Measurements from ENCODE around the gene PPM1B. TPM values are rescaled to one million over a fixed set of nuclear protein-coding genes. Genes with fewer than 3 reads are reported as not detected.

Gene PPM1B
- total and polyA plus RNA-seq, 2 of the 13 experiments (the other 11 are each of a cell fraction or from before 2014, with no cell fraction given), result 24.4 to 25.0 TPM

DNA sequence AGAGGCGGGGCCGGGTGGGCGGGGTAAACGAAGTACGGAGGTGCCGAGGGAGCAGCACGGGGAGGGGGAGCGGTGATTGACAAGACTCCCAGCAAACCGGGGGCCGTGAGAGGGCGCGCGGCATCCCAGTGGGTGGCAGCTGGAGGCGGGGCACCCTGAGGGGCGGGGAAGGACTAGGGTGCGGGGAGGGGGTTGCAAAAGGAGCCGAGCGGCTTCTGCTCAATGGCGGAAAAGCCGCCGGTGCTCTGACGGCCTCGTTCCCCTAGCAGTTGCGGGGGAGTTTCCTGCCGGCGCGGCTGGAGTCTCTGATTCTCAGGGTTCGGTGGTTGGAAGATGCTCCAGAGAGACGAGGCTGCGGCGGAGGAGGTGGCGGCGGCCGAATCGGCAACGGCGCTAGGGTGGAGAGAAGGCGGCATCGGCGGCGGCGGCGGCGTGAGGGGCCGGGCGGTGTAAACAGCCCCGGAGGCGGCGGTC, at the start of gene PPM1B (continued):
- TF ChIP-seq MBNL3 (CRISPR knock-in tag; conservative IDR thresholded peaks at IDR 0.05), result no peak
- TF ChIP-seq ASH2L (IDR thresholded peaks at IDR 0.05; ENCODE audit: insufficient read length, low read depth, low read length), result peak; percentile 60
- TF ChIP-seq ZNF383 (CRISPR knock-in tag; IDR thresholded peaks at IDR 0.05; ENCODE audit: borderline replicate concordance), result no peak
- no peak for TF ChIP-seq ZNF567 (CRISPR knock-in tag; IDR thresholded peaks at IDR 0.05; ENCODE audit: borderline replicate concordance)
- TF ChIP-seq ZNF792 (CRISPR knock-in tag; IDR thresholded peaks at IDR 0.05), result peak; percentile 60
- TF ChIP-seq, protein P1, sequence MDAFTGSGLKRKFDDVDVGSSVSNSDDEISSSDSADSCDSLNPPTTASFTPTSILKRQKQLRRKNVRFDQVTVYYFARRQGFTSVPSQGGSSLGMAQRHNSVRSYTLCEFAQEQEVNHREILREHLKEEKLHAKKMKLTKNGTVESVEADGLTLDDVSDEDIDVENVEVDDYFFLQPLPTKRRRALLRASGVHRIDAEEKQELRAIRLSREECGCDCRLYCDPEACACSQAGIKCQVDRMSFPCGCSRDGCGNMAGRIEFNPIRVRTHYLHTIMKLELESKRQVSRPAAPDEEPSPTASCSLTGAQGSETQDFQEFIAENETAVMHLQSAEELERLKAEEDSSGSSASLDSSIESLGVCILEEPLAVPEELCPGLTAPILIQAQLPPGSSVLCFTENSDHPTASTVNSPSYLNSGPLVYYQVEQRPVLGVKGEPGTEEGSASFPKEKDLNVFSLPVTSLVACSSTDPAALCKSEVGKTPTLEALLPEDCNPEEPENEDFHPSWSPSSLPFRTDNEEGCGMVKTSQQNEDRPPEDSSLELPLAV (CRISPR knock-in tag; conservative IDR thresholded peaks at IDR 0.05; ENCODE audit: low read depth), result no peak
- TF ChIP-seq, protein P2, sequence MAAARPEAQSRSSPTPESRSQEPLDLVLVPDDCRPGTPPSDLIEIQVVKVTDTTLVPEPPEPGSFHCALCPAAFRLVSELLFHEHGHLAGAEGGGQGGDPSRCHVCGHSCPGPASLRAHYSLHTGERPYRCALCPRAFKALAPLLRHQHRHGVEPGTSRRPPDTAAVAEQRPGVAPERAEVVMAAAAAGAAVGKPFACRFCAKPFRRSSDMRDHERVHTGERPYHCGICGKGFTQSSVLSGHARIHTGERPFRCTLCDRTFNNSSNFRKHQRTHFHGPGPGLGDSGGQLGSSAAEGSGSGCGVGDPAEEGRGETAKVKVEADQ (CRISPR knock-in tag; IDR thresholded peaks at IDR 0.05; ENCODE audit: borderline replicate concordance), result peak; percentile 23; the same call in 1 of the 2 replicates
- peak; percentile 91 for TF ChIP-seq SIN3A (IDR thresholded peaks at IDR 0.05; ENCODE audit: borderline replicate concordance, low read depth, low read length)
- no peak for TF ChIP-seq ZNF335 (CRISPR knock-in tag; IDR thresholded peaks at IDR 0.05)

DNA sequence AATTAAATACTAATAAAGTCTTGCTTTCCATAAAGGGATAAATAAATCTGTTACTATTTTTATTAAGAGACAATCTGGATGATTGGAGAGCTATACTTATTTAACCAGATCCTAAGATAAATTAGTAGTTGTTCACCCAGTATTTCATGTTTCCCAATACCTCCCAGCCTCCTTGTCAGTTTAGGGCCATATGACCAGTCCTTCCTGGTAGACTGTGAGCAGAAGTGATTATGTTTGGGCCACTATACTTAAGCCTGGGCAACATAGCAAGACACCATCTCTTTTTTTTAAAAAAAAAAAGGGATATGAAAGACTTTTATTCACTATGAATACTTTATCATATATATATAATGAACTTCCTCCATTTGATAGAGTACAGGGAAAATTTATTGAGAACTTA, 48.8 kb upstream of the PPM1B start:
- Histone ChIP-seq H3K4me1 (ENCODE audit: insufficient read depth, low read length) (no peaks in the 10 kb centered on the region), H3K27me3 (ENCODE audit: control insufficient read depth in 1 of 2, insufficient read depth in 2 of 2, low read length in 2 of 2) (no peaks in the 10 kb centered on the region), H3K4me3 (replicated peaks in 1 of 3; ENCODE audit: insufficient read depth in 1 of 3, low read depth in 2 of 3, low read length in 3 of 3) (no peak overlapping the region), H4K20me1 (ENCODE audit: insufficient read depth, low read length) (no peaks in the 10 kb centered on the region), H2AFZ (ENCODE audit: low read length) (no peak overlapping the region), H3K27ac (ENCODE audit: extremely low read length, insufficient read depth, low read length) (no peak overlapping the region), H3K36me3 (replicated peaks in 1 of 2; ENCODE audit: control insufficient read depth in 1 of 2, insufficient read depth in 2 of 2, low read length in 2 of 2) (no peaks in the 10 kb centered on the region), H3K9ac (ENCODE audit: insufficient read depth, low read depth, low read length) (no peak overlapping the region), H3K79me2 (ENCODE audit: insufficient read depth, low read length) (no peaks in the 10 kb centered on the region), H3K9me3 (ENCODE audit: low read length) (no peaks in the 10 kb centered on the region), H3K4me2 (ENCODE audit: low read depth, low read length) (no peak overlapping the region)
- CTCF ChIA-PET (ENCODE audit: low intra/inter-chr PET ratio, low total read pairs), result no interaction called here
- DNase-seq (ENCODE audit: low spot score), result no peak
- BruUV-seq (replicated peaks), result no TSS peak
- ATAC-seq, result no peak
- in situ Hi-C loops (cut with HindIII; ENCODE audit: extremely low pct_ligation_motif_present, low pct_unique_long_range_greater_than_20kb) (no loop called here), intact Hi-C loops (cut with micrococcal nuclease; ENCODE audit: unreplicated experiment) (no loop called here)
- POLR2A ChIA-PET, result no interaction called here
- TF ChIP-seq KDM5B (CRISPR knock-in tag; IDR thresholded peaks at IDR 0.05; ENCODE audit: borderline replicate concordance) (no peak), SMAD9 (CRISPR knock-in tag; IDR thresholded peaks at IDR 0.05) (no peak), GFI1 (CRISPR knock-in tag; IDR thresholded peaks at IDR 0.05; ENCODE audit: borderline replicate concordance) (no peak), ZNF234 (CRISPR knock-in tag; conservative IDR thresholded peaks at IDR 0.05) (no peak), FOXK2 (IDR thresholded peaks at IDR 0.05) (no peak), ZNF569 (CRISPR knock-in tag; IDR thresholded peaks at IDR 0.05; ENCODE audit: borderline replicate concordance) (no peak), ZNF563 (CRISPR knock-in tag; IDR thresholded peaks at IDR 0.05) (no peak), NR1H2 (CRISPR knock-in tag; IDR thresholded peaks at IDR 0.05; ENCODE audit: borderline replicate concordance, low read depth) (no peak), ZNF30 (CRISPR knock-in tag; IDR thresholded peaks at IDR 0.05) (no peak), SMARCE1 (IDR thresholded peaks at IDR 0.05; ENCODE audit: borderline replicate concordance) (no peak), AKAP8 (CRISPR knock-in tag; IDR thresholded peaks at IDR 0.05) (no peak)
- TF ChIP-seq, protein P3, sequence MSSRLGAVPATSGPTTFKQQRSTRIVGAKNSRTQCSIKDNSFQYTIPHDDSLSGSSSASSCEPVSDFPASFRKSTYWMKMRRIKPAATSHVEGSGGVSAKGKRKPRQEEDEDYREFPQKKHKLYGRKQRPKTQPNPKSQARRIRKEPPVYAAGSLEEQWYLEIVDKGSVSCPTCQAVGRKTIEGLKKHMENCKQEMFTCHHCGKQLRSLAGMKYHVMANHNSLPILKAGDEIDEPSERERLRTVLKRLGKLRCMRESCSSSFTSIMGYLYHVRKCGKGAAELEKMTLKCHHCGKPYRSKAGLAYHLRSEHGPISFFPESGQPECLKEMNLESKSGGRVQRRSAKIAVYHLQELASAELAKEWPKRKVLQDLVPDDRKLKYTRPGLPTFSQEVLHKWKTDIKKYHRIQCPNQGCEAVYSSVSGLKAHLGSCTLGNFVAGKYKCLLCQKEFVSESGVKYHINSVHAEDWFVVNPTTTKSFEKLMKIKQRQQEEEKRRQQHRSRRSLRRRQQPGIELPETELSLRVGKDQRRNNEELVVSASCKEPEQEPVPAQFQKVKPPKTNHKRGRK (CRISPR knock-in tag; IDR thresholded peaks at IDR 0.05), result no peak
- TF ChIP-seq, protein P4, sequence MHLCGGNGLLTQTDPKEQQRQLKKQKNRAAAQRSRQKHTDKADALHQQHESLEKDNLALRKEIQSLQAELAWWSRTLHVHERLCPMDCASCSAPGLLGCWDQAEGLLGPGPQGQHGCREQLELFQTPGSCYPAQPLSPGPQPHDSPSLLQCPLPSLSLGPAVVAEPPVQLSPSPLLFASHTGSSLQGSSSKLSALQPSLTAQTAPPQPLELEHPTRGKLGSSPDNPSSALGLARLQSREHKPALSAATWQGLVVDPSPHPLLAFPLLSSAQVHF (CRISPR knock-in tag; IDR thresholded peaks at IDR 0.05), result no peak
- no peak for FAIRE-seq
